Esophagus muscularis mucosa (tissue), 4 donors: ENCODE measurements around the gene S100A8.

Source experiments
- CTCF ChIP-seq, 3 experiments: fragments of 200-600 bp in 2 of 3; fragments of 450-650 bp in 1 of 3; sonication (generic) in 2 of 3; IDR thresholded peaks; one replicate each; pipeline ENCODE4 v1.5.1; 2017 to 2019; ENCODE audit warnings: antibody characterized with exemption in 3 of 3, mild to moderate bottlenecking in 2 of 3, moderate library complexity in 1 of 3
- EP300 ChIP-seq: sonication (generic); formaldehyde crosslinking; IDR thresholded peaks from one replicate; pipeline ENCODE4 v1.6.1; 2017; ENCODE audit warnings: antibody characterized with exemption
- POLR2A ChIP-seq: fragments of 450-650 bp; IDR thresholded peaks from one replicate; pipeline ENCODE4 v1.6.1; 2017; ENCODE audit warnings: antibody characterized with exemption, moderate library complexity, mild to moderate bottlenecking, low read depth
- POLR2AphosphoS5 ChIP-seq, 2 donors: sonication (generic); formaldehyde crosslinking; IDR thresholded peaks; one replicate each; pipeline ENCODE4 v1.6.1; 2017; ENCODE audit warnings: antibody characterized with exemption in 2 of 2

- TF ChIP-seq CTCF (IDR thresholded peaks at IDR 0.05) (no peak), POLR2AphosphoS5 (IDR thresholded peaks at IDR 0.05) (no peak), EP300 (no peak), POLR2A (no peak)
Measured at GRCh38 chr1:153354515-153355193, 36.2 kb downstream of the S100A8 start.
